ENCODE measurements around the gene PLSCR4.

DNA sequence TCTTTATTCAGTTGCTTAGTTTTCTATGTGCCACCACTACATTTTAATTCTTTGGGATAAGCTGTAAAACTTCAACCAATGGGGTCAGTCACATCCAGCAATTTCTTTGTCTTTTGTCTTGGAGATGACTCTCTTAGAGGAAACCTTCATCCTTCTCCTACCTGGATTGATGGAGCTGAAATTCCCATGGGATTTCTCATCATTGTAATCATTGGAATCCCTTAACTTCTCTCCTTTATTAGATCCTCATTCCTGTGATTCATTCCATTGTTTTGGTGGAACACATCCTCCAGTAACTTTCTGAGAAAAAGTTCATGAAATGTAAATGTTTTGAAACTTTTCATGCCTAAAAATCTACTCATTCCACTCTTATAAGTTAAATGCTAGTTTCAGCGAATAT is 80.3 kb downstream of the PLSCR4 start:
- TF ChIP-seq EZH2 (IDR thresholded peaks at IDR 0.05; ENCODE audit: insufficient read depth, poor library complexity, severe bottlenecking): no peak
- TF ChIP-seq EZH2phosphoT487 (IDR thresholded peaks at IDR 0.05; ENCODE audit: insufficient read depth, low read depth): no peak
